A549 (cell line): ENCODE measurements around the gene PKP1. TPM values are rescaled to one million over a fixed set of nuclear protein-coding genes. Genes with fewer than 3 reads are reported as not detected.
A peak's percentile ranks its signal among the peaks of the same experiment; 100 is the strongest.

ENCODE experiments used
- ATAC-seq, 2 experiments: fragments of 200-7000 bp in 1 of 2; fragments of >200 bp in 1 of 2; cut with Nextera tagmentation in 1 of 2; cut with Tn5 transposase in 1 of 2; 3 replicates each; pipeline versions ENCODE4 v1.8.0 to v1.9.1; 2018 to 2020; ENCODE audit warnings: mild to moderate bottlenecking in 1 of 2, moderate library complexity in 1 of 2
- CTCF ChIA-PET: fragments of 300-600 bp; sonication (Branson Sonifier 250); formaldehyde crosslinking; extraction: SDS; loops from one replicate; lab custom pipeline; 2021; ENCODE audit warnings: antibody characterized with exemption, inconsistent platforms; lab: Yijun Ruan, JAX
- POLR2A ChIA-PET: fragments of 350-600 bp; formaldehyde crosslinking; extraction: SDS; loops from one replicate; lab custom pipeline; 2021; ENCODE audit warnings: antibody characterized with exemption, inconsistent platforms; lab: Yijun Ruan, JAX
- DNase-seq, 2 experiments: peaks; one replicate each; pipeline versions ENCODE4 v3.0.0 to v3.0.0-alpha.2; 2011 to 2016; ENCODE audit warnings: low read depth in 1 of 2, low spot score in 1 of 2
- FAIRE-seq: peaks from 2 replicates; lab custom pipeline; 2011; peaks lifted over from hg19 to GRCh38; lab: Jason Lieb, UNC
- H3K27ac ChIP-seq, 2 experiments: fragments of >200 bp; sonication (Bioruptor Twin); formaldehyde crosslinking; 3 replicates each; pipeline ENCODE4 v1.5.1; 2016 to 2017
- H3K4me1 ChIP-seq: fragments of >200 bp; sonication (Bioruptor Twin); formaldehyde crosslinking; 3 replicates; pipeline ENCODE4 v1.6.1; 2016
- H3K4me2 ChIP-seq: fragments of >200 bp; sonication (Bioruptor Twin); formaldehyde crosslinking; 3 replicates; pipeline ENCODE4 v1.6.1; 2016
- H3K4me3 ChIP-seq: fragments of >200 bp; sonication (Bioruptor Twin); formaldehyde crosslinking; 3 replicates; pipeline ENCODE4 v1.5.1; 2016
- H3K9me3 ChIP-seq: fragments of >200 bp; sonication (Bioruptor Twin); formaldehyde crosslinking; 3 replicates; pipeline ENCODE4 v1.6.1; 2016
- BHLHE40 ChIP-seq: IDR thresholded peaks from 2 replicates; pipeline ENCODE4 v1.6.1; 2012; ENCODE audit warnings: low read depth, low read length, inconsistent platforms
- CEBPB ChIP-seq, 2 experiments: fragments of >200 bp in 1 of 2; sonication (Bioruptor Twin) in 1 of 2; formaldehyde crosslinking in 1 of 2; IDR thresholded peaks; 2 replicates each; pipeline ENCODE4 v1.6.1; 2012 to 2016
- CHD2 ChIP-seq: fragments of 150-350 bp; IDR thresholded peaks from 2 replicates; pipeline ENCODE4 v1.6.1; 2014; ENCODE audit warnings: low read length; ENCODE audit not compliant: partially characterized antibody
- E2F6 ChIP-seq: IDR thresholded peaks from 2 replicates; pipeline ENCODE4 v1.6.1; 2012; ENCODE audit warnings: low read depth, borderline replicate concordance
- EHMT2 ChIP-seq: fragments of 200-600 bp; sonication (generic); IDR thresholded peaks from 2 replicates; pipeline ENCODE4 v1.6.1; 2016; ENCODE audit warnings: antibody characterized with exemption, low read depth, mild to moderate bottlenecking, moderate library complexity
- FOSB ChIP-seq: fragments of 250-450 bp; sonication (Bioruptor Pico); IDR thresholded peaks from 2 replicates; pipeline ENCODE4 v1.5.0; 2020; ENCODE audit warnings: mild to moderate bottlenecking, moderate library complexity
- GATA3 ChIP-seq: IDR thresholded peaks from 2 replicates; pipeline ENCODE4 v1.6.1; 2012; ENCODE audit warnings: borderline replicate concordance
- HDAC2 ChIP-seq: fragments of 200-600 bp; sonication (generic); IDR thresholded peaks from 2 replicates; pipeline ENCODE4 v1.6.1; 2016
- HEYL ChIP-seq: fragments of 250-450 bp; sonication (Bioruptor Pico); IDR thresholded peaks from 2 replicates; pipeline ENCODE4 v1.8.0; 2021; ENCODE audit warnings: mild to moderate bottlenecking, moderate library complexity
- HOXA7 ChIP-seq: fragments of 250-450 bp; sonication (Bioruptor Pico); IDR thresholded peaks from 2 replicates; pipeline ENCODE4 v1.5.0; 2020; ENCODE audit warnings: mild to moderate bottlenecking, moderate library complexity
- HOXB5 ChIP-seq: fragments of 250-450 bp; sonication (Bioruptor Pico); IDR thresholded peaks from 2 replicates; pipeline ENCODE4 v1.5.0; 2020; ENCODE audit warnings: mild to moderate bottlenecking, moderate library complexity
- KDM1A ChIP-seq: fragments of 200-600 bp; sonication (generic); IDR thresholded peaks from 2 replicates; pipeline ENCODE4 v1.6.1; 2016; ENCODE audit warnings: low read depth, mild to moderate bottlenecking
- MAZ ChIP-seq: fragments of 150-350 bp; IDR thresholded peaks from 2 replicates; pipeline ENCODE4 v1.6.1; 2014; ENCODE audit warnings: antibody characterized with exemption, low read depth, low read length, borderline replicate concordance
- NPAS2 ChIP-seq: fragments of 250-450 bp; sonication (Bioruptor Pico); IDR thresholded peaks from 2 replicates; pipeline ENCODE4 v1.8.0; 2022; ENCODE audit warnings: mild to moderate bottlenecking, moderate library complexity, borderline replicate concordance
- NR3C1 ChIP-seq: fragments of >200 bp; sonication (Bioruptor Twin); formaldehyde crosslinking; IDR thresholded peaks from 3 replicates; pipeline ENCODE4 v1.6.1; 2017
- PHF8 ChIP-seq: fragments of 200-600 bp; sonication (generic); IDR thresholded peaks from 2 replicates; pipeline ENCODE4 v1.6.1; 2016; ENCODE audit warnings: low read depth, mild to moderate bottlenecking, antibody characterized with exemption, moderate library complexity, borderline replicate concordance
- RAD21 ChIP-seq, 2 experiments: fragments of >200 bp in 1 of 2; sonication (Bioruptor Twin) in 1 of 2; formaldehyde crosslinking in 1 of 2; IDR thresholded peaks in 1 of 2; conservative IDR thresholded peaks in 1 of 2; 2 replicates in 1 of 2; 3 replicates in 1 of 2; pipeline ENCODE4 v1.6.1; 2012 to 2018; ENCODE audit warnings: inconsistent platforms in 1 of 2
- RARB ChIP-seq: fragments of 250-450 bp; sonication (Bioruptor Pico); IDR thresholded peaks from 2 replicates; pipeline ENCODE4 v1.8.0; 2021; ENCODE audit warnings: mild to moderate bottlenecking, moderate library complexity
- RCOR1 ChIP-seq: fragments of 150-350 bp; IDR thresholded peaks from 2 replicates; pipeline ENCODE4 v1.6.1; 2014; ENCODE audit warnings: antibody characterized with exemption, low read length, low read depth
- RNF2 ChIP-seq: fragments of 200-600 bp; sonication (generic); IDR thresholded peaks from 2 replicates; pipeline ENCODE4 v1.6.1; 2016; ENCODE audit warnings: low read depth, mild to moderate bottlenecking, antibody characterized with exemption, moderate library complexity, borderline replicate concordance
- SMC3 ChIP-seq: fragments of >200 bp; sonication (Bioruptor Twin); formaldehyde crosslinking; IDR thresholded peaks from 3 replicates; pipeline ENCODE4 v1.6.1; 2018; ENCODE audit warnings: inconsistent platforms
- SREBF2 ChIP-seq: fragments of 450-650 bp; IDR thresholded peaks from 2 replicates; pipeline ENCODE4 v1.6.1; 2014; ENCODE audit warnings: mild to moderate bottlenecking, moderate library complexity
- ZSCAN20 ChIP-seq: fragments of 250-450 bp; sonication (Bioruptor Pico); IDR thresholded peaks from 2 replicates; pipeline ENCODE4 v1.8.0; 2022; ENCODE audit warnings: mild to moderate bottlenecking, moderate library complexity
- WGBS: methylation state at CpG from one replicate; pipeline ENCODE4 v1.1.6; 2017; ENCODE audit errors: missing lambda C conversion rate; 5-methylcytosine and 5-hydroxymethylcytosine counted together
- polyA plus RNA-seq, 4 experiments: library from polyadenylated mRNA; depleted of rRNA in 3 of 4; stranded (reverse); fragments of >200 nt; fragmentation: RNase III in 1 of 4; extraction: RNeasy Plus Mini Kit Qiagen cat#74134 plus additional on column Dnase treatment in 1 of 4; gene quantifications; 2 replicates in 3 of 4; 3 replicates in 1 of 4; pipeline ENCODE4 v1.2.3, GENCODE V29; 2011 to 2017

PKP1 gene
- polyA plus RNA-seq, 2 of the 4 experiments (the other 2 are of a cell fraction) = not detected

GRCh38 chr1:201259476-201260235 is 23.6 kb upstream of the PKP1 start:
- DNase-seq = no peak
- H3K9me3 ChIP-seq = no peaks in the 10 kb centered on the region
- CTCF ChIA-PET = interaction anchor here (0.7 to 7.9 kb wide), 7 partner anchors 42 to 102 kb away, joined by 3 to 124 read pairs (median 4); no protein-coding TSS in a partner anchor
- no peak for FAIRE-seq
- POLR2A ChIA-PET = no interaction called here
- H3K4me1 ChIP-seq = 0 out of 3 replicates have a peak, but pooled peaks cover 2% of the 10 kb centered on the region
- TF ChIP-seq CEBPB (IDR thresholded peaks at IDR 0.05) = no peak
- TF ChIP-seq MAZ = no peak
- no peak for TF ChIP-seq RNF2
- TF ChIP-seq HDAC2 = no peak
- TF ChIP-seq NR3C1 = no peak
- TF ChIP-seq SREBF2 = no peak
- no peak for TF ChIP-seq HOXA7
- no peak overlapping the region for H3K4me3 ChIP-seq
- H3K27ac ChIP-seq = peak overlapping the region in 1 of 2 experiments; percentile 12; a peak in 1 of 6 replicates
- 87% methylated on average over 17 of the region's 28 CpGs for WGBS
- ATAC-seq = no peak
- no peak overlapping the region for H3K4me2 ChIP-seq

GRCh38 chr1:201260236-201260590 is 23.1 kb upstream of the PKP1 start:
- H3K4me1 ChIP-seq = peaks cover 2% of the 10 kb centered on the region; the same call in 2 of the 3 replicates
- H3K4me2 ChIP-seq = no peak overlapping the region
- FAIRE-seq (no peak), ATAC-seq (no peak; a peak in 1 of 6 replicates), DNase-seq (no peak)
- POLR2A ChIA-PET = no interaction called here
- WGBS = 95% methylated on average over 9 of the region's 11 CpGs
- TF ChIP-seq SMC3 = no peak
- H3K27ac ChIP-seq = no peak overlapping the region
- no peak overlapping the region for H3K4me3 ChIP-seq
- CTCF ChIA-PET = interaction anchor here (1.5 to 7.9 kb wide), 4 partner anchors 55 to 101 kb away, joined by 4 to 124 read pairs (median 15); no protein-coding TSS in a partner anchor
- H3K9me3 ChIP-seq = no peaks in the 10 kb centered on the region

GRCh38 chr1:201260648-201261311 is 22.5 kb upstream of the PKP1 start:
- no peak overlapping the region for H3K4me2 ChIP-seq

More at GRCh38 chr1:201260648-201261311, 22.5 kb upstream of the PKP1 start:
- Histone ChIP-seq H3K4me3 (no peak overlapping the region), H3K27ac (0 out of 6 replicates have a peak overlapping the region, but pooled peaks of 1 of the 2 experiments have one; percentile 34), H3K4me1 (peaks cover 8% of the 10 kb centered on the region), H3K9me3 (no peaks in the 10 kb centered on the region)
- ChIA-PET POLR2A (no interaction called here), CTCF (interaction anchor here (1.2 to 7.9 kb wide), 7 partner anchors 8 to 101 kb away, joined by 3 to 124 read pairs (median 4); no protein-coding TSS in a partner anchor)
- 90% methylated on average over 8 of the region's 8 CpGs for WGBS
- FAIRE-seq = no peak
- no peak for ATAC-seq
- DNase-seq = no peak
- TF ChIP-seq HEYL (CRISPR knock-in tag) = no peak
- no peak for TF ChIP-seq E2F6
- no peak for TF ChIP-seq NPAS2 (CRISPR knock-in tag)
- no peak for TF ChIP-seq RAD21 (conservative IDR thresholded peaks at IDR 0.05 in 1 of 2, IDR thresholded peaks at IDR 0.05 in 1 of 2)
- no peak for TF ChIP-seq NR3C1
- TF ChIP-seq RCOR1 = no peak
- no peak for TF ChIP-seq HDAC2
- no peak for TF ChIP-seq SMC3
- no peak for TF ChIP-seq CHD2
- no peak for TF ChIP-seq GATA3
- no peak for TF ChIP-seq HOXB5 (CRISPR knock-in tag)
- no peak for TF ChIP-seq FOSB (CRISPR knock-in tag)
- no peak for TF ChIP-seq RARB (CRISPR knock-in tag)
- TF ChIP-seq EHMT2 = no peak
- TF ChIP-seq ZSCAN20 (CRISPR knock-in tag) = no peak
- no peak for TF ChIP-seq KDM1A
- no peak for TF ChIP-seq PHF8
- no peak for TF ChIP-seq BHLHE40
- TF ChIP-seq MAZ = no peak
